Thyroid gland (tissue), 4 donors: Measurements from ENCODE around the gene CSTPP1.

ENCODE experiments used
- POLR2A ChIP-seq, 2 donors: fragments of 450-650 bp; IDR thresholded peaks; one replicate each; pipeline ENCODE4 v1.6.1; 2017; ENCODE audit warnings: antibody characterized with exemption in 2 of 2, mild to moderate bottlenecking in 2 of 2, moderate library complexity in 1 of 2
- TF ChIP-seq, protein P1 (sequence below), 6 experiments: fragments of 200-600 bp in 3 of 6; fragments of 450-650 bp in 3 of 6; sonication (generic) in 3 of 6; IDR thresholded peaks; one replicate each; pipeline ENCODE4 v1.5.1; 2016 to 2019; ENCODE audit warnings: antibody characterized with exemption in 6 of 6, mild to moderate bottlenecking in 2 of 6, inconsistent platforms in 1 of 6, moderate library complexity in 1 of 6

DNA sequence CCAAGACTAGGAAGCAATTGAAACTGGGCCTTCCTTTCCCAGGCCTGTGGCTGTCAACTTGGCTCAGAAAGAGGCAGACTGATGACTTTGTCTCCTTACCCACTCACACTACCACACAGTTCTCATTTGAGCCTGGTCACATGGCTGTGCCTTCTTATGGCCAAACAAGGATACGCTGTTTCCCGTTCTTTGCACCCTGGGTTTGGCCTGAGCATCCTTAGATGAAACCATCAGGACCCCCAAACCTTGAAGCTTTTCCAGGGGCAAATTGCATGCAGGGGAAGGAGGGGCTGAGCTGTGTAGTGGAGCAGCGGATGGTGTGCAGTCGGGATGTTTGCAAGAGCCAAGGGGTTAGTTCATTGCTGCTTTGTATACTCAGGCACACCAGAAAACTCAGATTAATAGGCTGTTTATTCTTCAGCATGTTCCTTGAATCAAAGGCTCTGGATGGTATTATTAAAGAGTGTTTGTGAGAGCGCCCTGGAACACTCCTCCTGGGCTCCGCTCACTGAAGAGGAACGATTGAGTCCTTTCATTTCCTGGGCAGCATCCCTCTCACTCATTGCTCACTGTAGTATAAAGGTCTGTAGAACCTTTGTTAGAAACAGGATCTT is 170.3 kb downstream of the CSTPP1 start:
- TF ChIP-seq POLR2A (IDR thresholded peaks at IDR 0.05), result no peak
- TF ChIP-seq, protein P1, sequence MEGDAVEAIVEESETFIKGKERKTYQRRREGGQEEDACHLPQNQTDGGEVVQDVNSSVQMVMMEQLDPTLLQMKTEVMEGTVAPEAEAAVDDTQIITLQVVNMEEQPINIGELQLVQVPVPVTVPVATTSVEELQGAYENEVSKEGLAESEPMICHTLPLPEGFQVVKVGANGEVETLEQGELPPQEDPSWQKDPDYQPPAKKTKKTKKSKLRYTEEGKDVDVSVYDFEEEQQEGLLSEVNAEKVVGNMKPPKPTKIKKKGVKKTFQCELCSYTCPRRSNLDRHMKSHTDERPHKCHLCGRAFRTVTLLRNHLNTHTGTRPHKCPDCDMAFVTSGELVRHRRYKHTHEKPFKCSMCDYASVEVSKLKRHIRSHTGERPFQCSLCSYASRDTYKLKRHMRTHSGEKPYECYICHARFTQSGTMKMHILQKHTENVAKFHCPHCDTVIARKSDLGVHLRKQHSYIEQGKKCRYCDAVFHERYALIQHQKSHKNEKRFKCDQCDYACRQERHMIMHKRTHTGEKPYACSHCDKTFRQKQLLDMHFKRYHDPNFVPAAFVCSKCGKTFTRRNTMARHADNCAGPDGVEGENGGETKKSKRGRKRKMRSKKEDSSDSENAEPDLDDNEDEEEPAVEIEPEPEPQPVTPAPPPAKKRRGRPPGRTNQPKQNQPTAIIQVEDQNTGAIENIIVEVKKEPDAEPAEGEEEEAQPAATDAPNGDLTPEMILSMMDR (IDR thresholded peaks at IDR 0.05), result no peak
